ENCODE data around the gene PFDN1. TPM values are rescaled to one million over a fixed set of nuclear protein-coding genes. Genes with fewer than 3 reads are reported as not detected.
A peak's percentile ranks its signal among the peaks of the same experiment; 100 is the strongest.

The PFDN1 gene
- polyA plus RNA-seq, 2 donors, result 65.4 to 67.6 TPM

- Histone ChIP-seq H3K9me3 (ENCODE audit: control insufficient read depth in 2 of 2, insufficient read depth in 1 of 2, low read depth in 1 of 2, low read length in 1 of 2) (no peaks in the 10 kb centered on the region), H3K36me3 (ENCODE audit: control insufficient read depth in 2 of 2, insufficient read depth in 2 of 2, low read length in 1 of 2) (peaks cover 4 to 19% of the 10 kb centered on the region in 2 donors), H3K27me3 (ENCODE audit: control insufficient read depth in 1 of 2, insufficient read depth in 2 of 2, low read length in 2 of 2) (no peaks in the 10 kb centered on the region), H3K27ac (ENCODE audit: low read depth in 2 of 2, low read length in 1 of 2) (no peak overlapping the region), H3K4me3 (ENCODE audit: low read depth in 1 of 2, low read length in 2 of 2) (no peak overlapping the region), H3K4me1 (ENCODE audit: control insufficient read depth in 2 of 2, insufficient read depth in 2 of 2, low read length in 1 of 2) (peaks cover 0 to 2% of the 10 kb centered on the region in 2 donors)
- WGBS, 2 donors, result 76 to 89% methylated on average over 1 of the region's 1 CpG
Measured at GRCh38 chr5:140331638-140332037, 28.7 kb upstream of the PFDN1 start.

DNA sequence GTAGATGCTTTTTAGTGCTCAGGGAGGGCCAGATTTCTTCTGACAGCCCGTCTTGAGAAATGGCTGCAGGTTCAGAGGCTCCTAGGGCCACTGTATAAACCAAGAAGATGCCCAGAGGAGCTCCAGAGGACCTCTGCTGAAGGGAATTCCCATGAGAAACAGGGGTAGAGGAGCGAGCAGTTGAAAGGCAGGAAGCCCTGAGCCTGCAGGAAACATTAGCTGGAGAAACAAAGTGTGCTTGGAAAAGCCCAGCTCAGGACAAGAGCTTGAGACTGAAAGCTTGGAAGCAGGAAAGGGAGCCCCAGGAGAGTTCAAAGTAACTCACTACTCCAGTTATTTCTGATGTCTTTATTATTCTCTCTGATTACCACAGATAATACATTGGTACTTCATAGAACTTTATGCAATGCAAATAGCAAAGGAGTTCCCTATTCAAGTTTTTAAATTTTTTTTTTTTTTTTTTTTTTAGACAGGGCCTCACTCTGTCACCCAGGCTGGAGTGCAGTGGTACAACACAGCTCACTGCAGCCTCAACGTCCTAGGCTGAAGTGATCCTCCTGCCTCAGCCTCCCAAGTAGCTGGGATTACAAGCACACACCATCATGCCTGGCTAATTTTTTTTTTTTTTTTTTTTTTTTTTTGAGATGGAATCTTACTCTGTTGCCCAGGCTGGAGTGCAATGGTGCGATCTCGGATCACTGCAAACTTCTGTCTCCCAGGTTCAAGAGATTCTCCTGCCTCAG, 27.0 kb upstream of the PFDN1 start:
- 81 to 82% methylated on average over 5 of the region's 5 CpGs for WGBS, 2 donors
- Histone ChIP-seq H3K36me3 (ENCODE audit: control insufficient read depth in 2 of 2, insufficient read depth in 2 of 2, low read length in 1 of 2) (peaks cover 4 to 13% of the 10 kb centered on the region in 2 donors), H3K27ac (ENCODE audit: low read depth in 2 of 2, low read length in 1 of 2) (no peak overlapping the region), H3K9me3 (ENCODE audit: control insufficient read depth in 2 of 2, insufficient read depth in 1 of 2, low read depth in 1 of 2, low read length in 1 of 2) (no peaks in the 10 kb centered on the region), H3K4me3 (ENCODE audit: low read depth in 1 of 2, low read length in 2 of 2) (no peak overlapping the region), H3K27me3 (ENCODE audit: control insufficient read depth in 1 of 2, insufficient read depth in 2 of 2, low read length in 2 of 2) (no peaks in the 10 kb centered on the region), H3K4me1 (ENCODE audit: control insufficient read depth in 2 of 2, insufficient read depth in 2 of 2, low read length in 1 of 2) (no peaks in the 10 kb centered on the region)

- Histone ChIP-seq H3K4me3 (ENCODE audit: low read depth in 1 of 2, low read length in 2 of 2) (no peak overlapping the region), H3K9me3 (ENCODE audit: control insufficient read depth in 2 of 2, insufficient read depth in 1 of 2, low read depth in 1 of 2, low read length in 1 of 2) (no peaks in the 10 kb centered on the region), H3K36me3 (ENCODE audit: control insufficient read depth in 2 of 2, insufficient read depth in 2 of 2, low read length in 1 of 2) (peaks cover 4% of the 10 kb centered on the region in 2 donors), H3K4me1 (ENCODE audit: control insufficient read depth in 2 of 2, insufficient read depth in 2 of 2, low read length in 1 of 2) (peaks cover 3 to 8% of the 10 kb centered on the region in 2 donors), H3K27me3 (ENCODE audit: control insufficient read depth in 1 of 2, insufficient read depth in 2 of 2, low read length in 2 of 2) (no peaks in the 10 kb centered on the region), H3K27ac (ENCODE audit: low read depth in 2 of 2, low read length in 1 of 2) (no peak overlapping the region)
- 85 to 86% methylated on average over 8 of the region's 8 CpGs for WGBS, 2 donors
Measured at GRCh38 chr5:140328036-140328764, 25.3 kb upstream of the PFDN1 start.

- Histone ChIP-seq H3K9me3 (ENCODE audit: control insufficient read depth in 2 of 2, insufficient read depth in 1 of 2, low read depth in 1 of 2, low read length in 1 of 2) (no peaks in the 10 kb centered on the region), H3K36me3 (ENCODE audit: control insufficient read depth in 2 of 2, insufficient read depth in 2 of 2, low read length in 1 of 2) (peaks cover 0 to 4% of the 10 kb centered on the region in 2 donors), H3K27ac (ENCODE audit: low read depth in 2 of 2, low read length in 1 of 2) (no peak overlapping the region), H3K4me1 (ENCODE audit: control insufficient read depth in 2 of 2, insufficient read depth in 2 of 2, low read length in 1 of 2) (peaks cover 3 to 13% of the 10 kb centered on the region in 2 donors), H3K4me3 (ENCODE audit: low read depth in 1 of 2, low read length in 2 of 2) (no peak overlapping the region), H3K27me3 (ENCODE audit: control insufficient read depth in 1 of 2, insufficient read depth in 2 of 2, low read length in 2 of 2) (no peaks in the 10 kb centered on the region)
- WGBS, 2 donors, result 55 to 57% methylated on average over 2 of the region's 2 CpGs
Measured at GRCh38 chr5:140327589-140327988, 24.7 kb upstream of the PFDN1 start.

DNA sequence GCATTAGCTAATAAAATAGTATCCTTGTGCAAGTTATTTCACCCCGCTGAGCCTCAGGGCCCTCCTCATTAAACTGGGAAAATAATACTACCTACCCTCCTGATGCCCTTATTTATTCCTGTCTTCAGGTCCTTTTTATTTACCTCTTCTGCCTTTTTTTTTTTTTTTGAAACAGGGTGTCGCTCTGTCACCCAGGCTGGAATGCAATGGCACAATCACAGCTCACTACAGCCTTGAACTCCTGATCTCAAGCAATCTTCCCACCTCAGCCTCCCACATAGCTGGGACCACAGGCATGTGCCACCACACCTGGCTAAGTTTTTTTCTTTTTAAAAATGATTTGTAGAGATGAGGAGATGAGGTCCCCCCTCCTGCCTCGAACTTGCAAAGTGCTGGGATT, 22.6 kb upstream of the PFDN1 start:
- Histone ChIP-seq H3K4me1 (ENCODE audit: control insufficient read depth in 2 of 2, insufficient read depth in 2 of 2, low read length in 1 of 2) (peaks cover 3 to 13% of the 10 kb centered on the region in 2 donors), H3K27ac (ENCODE audit: low read depth in 2 of 2, low read length in 1 of 2) (no peak overlapping the region)
- 90 to 93% methylated on average over 3 of the region's 3 CpGs for WGBS, 2 donors

GRCh38 chr5:140324617-140325241, 21.8 kb upstream of the PFDN1 start:
- no peaks in the 10 kb centered on the region for H3K9me3 ChIP-seq (ENCODE audit: control insufficient read depth in 2 of 2, insufficient read depth in 1 of 2, low read depth in 1 of 2, low read length in 1 of 2)
- no peaks in the 10 kb centered on the region for H3K36me3 ChIP-seq (ENCODE audit: control insufficient read depth in 2 of 2, insufficient read depth in 2 of 2, low read length in 1 of 2)
- H3K4me3 ChIP-seq (ENCODE audit: low read depth in 1 of 2, low read length in 2 of 2), result no peak overlapping the region
- whole genome bisulfite sequencing, 2 donors, result 27 to 34% methylated on average over 1 of the region's 1 CpG
- H3K4me1 ChIP-seq (ENCODE audit: control insufficient read depth in 2 of 2, insufficient read depth in 2 of 2, low read length in 1 of 2), result peaks cover 3 to 13% of the 10 kb centered on the region in 2 donors
- H3K27me3 ChIP-seq (ENCODE audit: control insufficient read depth in 1 of 2, insufficient read depth in 2 of 2, low read length in 2 of 2), result no peaks in the 10 kb centered on the region
- H3K27ac ChIP-seq (ENCODE audit: low read depth in 2 of 2, low read length in 1 of 2), result no peak overlapping the region

More for the DNA sequence above, 22.6 kb upstream of the PFDN1 start:
- H3K36me3 ChIP-seq (ENCODE audit: control insufficient read depth in 2 of 2, insufficient read depth in 2 of 2, low read length in 1 of 2), result no peaks in the 10 kb centered on the region
- no peaks in the 10 kb centered on the region for H3K27me3 ChIP-seq (ENCODE audit: control insufficient read depth in 1 of 2, insufficient read depth in 2 of 2, low read length in 2 of 2)
- no peak overlapping the region for H3K4me3 ChIP-seq (ENCODE audit: low read depth in 1 of 2, low read length in 2 of 2)
- H3K9me3 ChIP-seq (ENCODE audit: control insufficient read depth in 2 of 2, insufficient read depth in 1 of 2, low read depth in 1 of 2, low read length in 1 of 2), result no peaks in the 10 kb centered on the region

- H3K4me1 ChIP-seq (ENCODE audit: control insufficient read depth in 2 of 2, insufficient read depth in 2 of 2, low read length in 1 of 2), result peaks cover 3 to 13% of the 10 kb centered on the region in 2 donors
- peak overlapping the region; percentile 25 to 54 for H3K27ac ChIP-seq (ENCODE audit: low read depth in 2 of 2, low read length in 1 of 2)
Measured at GRCh38 chr5:140324041-140324600, 21.2 kb upstream of the PFDN1 start.

GRCh38 chr5:140322751-140323731, 20.1 kb upstream of the PFDN1 start:
- Histone ChIP-seq H3K4me1 (ENCODE audit: control insufficient read depth in 2 of 2, insufficient read depth in 2 of 2, low read length in 1 of 2) (peaks cover 3 to 16% of the 10 kb centered on the region in 2 donors), H3K4me3 (ENCODE audit: low read depth in 1 of 2, low read length in 2 of 2) (no peak overlapping the region), H3K36me3 (ENCODE audit: control insufficient read depth in 2 of 2, insufficient read depth in 2 of 2, low read length in 1 of 2) (no peaks in the 10 kb centered on the region), H3K9me3 (ENCODE audit: control insufficient read depth in 2 of 2, insufficient read depth in 1 of 2, low read depth in 1 of 2, low read length in 1 of 2) (no peaks in the 10 kb centered on the region), H3K27ac (ENCODE audit: low read depth in 2 of 2, low read length in 1 of 2) (peak overlapping the region; percentile 60 to 69), H3K27me3 (ENCODE audit: control insufficient read depth in 1 of 2, insufficient read depth in 2 of 2, low read length in 2 of 2) (no peaks in the 10 kb centered on the region)
- 25 to 30% methylated on average over 9 of the region's 9 CpGs for WGBS, 2 donors

More at GRCh38 chr5:140324041-140324600, 21.2 kb upstream of the PFDN1 start:
- no peaks in the 10 kb centered on the region for H3K9me3 ChIP-seq (ENCODE audit: control insufficient read depth in 2 of 2, insufficient read depth in 1 of 2, low read depth in 1 of 2, low read length in 1 of 2)
- H3K27me3 ChIP-seq (ENCODE audit: control insufficient read depth in 1 of 2, insufficient read depth in 2 of 2, low read length in 2 of 2), result no peaks in the 10 kb centered on the region
- no peak overlapping the region for H3K4me3 ChIP-seq (ENCODE audit: low read depth in 1 of 2, low read length in 2 of 2)
- WGBS, 2 donors, result 61 to 75% methylated on average over 5 of the region's 5 CpGs
- no peaks in the 10 kb centered on the region for H3K36me3 ChIP-seq (ENCODE audit: control insufficient read depth in 2 of 2, insufficient read depth in 2 of 2, low read length in 1 of 2)

All from esophagus (tissue), 2 donors.